ENCODE data around the gene RNF207.
"Not testable (repeated sequence)": the region's sequence is repeated elsewhere in the genome, so short reads cannot be mapped to it uniquely, and the experiment has no call there.

RNF207 gene

DNA sequence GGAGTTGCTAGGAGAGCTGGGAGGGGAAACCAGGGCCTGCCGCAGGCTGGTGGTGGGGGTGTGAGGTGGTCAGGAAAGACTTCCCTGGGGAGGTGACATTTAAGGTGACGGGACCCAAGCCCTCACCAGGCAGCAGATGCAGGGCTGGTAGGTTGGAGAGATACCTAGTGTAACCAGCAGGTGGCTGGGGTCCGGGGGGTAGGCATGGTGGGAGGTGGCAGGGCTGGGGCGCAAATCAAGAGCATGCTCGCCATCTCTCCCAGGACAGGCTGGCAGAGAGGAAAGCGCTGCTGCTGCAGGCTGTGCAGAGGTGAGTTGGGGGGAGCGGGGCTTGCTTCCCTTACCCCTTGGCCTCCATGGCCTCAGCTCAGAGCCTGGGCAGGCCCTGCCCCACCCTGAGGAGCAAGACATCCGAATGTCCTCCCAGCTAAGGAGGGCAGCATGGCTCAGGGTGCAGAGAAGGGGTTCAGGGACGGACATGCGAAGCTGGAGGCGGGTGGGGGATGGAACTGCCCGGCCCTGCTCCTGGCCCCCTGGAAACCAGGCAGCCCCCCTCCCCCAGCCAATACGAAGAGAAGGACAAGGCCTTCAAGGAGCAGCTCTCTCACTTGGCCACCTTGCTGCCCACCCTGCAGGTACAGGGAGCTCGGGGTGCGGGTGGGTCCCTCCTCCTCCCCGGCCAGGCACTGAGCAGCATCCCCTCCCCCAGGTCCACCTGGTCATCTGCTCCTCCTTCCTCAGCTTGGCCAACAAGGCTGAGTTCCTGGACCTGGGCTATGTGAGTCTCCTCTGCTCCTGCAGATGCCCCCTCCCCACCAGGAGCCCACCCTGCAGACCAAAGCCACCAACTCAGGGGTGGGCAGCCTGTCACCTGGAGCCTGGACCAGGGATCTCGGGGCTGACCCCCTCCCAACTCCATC is 4.0 kb downstream of the RNF207 start:
- no peak for DNase-seq (ENCODE audit: low read depth)
- peak overlapping the region; percentile 40 for H3K4me3 ChIP-seq (ENCODE audit: control insufficient read depth, low read depth, low read length)
- TF ChIP-seq CTCF (conservative IDR thresholded peaks at IDR 0.05; ENCODE audit: control insufficient read depth, insufficient read depth, low read depth, low read length), result peak; percentile 14

DNA sequence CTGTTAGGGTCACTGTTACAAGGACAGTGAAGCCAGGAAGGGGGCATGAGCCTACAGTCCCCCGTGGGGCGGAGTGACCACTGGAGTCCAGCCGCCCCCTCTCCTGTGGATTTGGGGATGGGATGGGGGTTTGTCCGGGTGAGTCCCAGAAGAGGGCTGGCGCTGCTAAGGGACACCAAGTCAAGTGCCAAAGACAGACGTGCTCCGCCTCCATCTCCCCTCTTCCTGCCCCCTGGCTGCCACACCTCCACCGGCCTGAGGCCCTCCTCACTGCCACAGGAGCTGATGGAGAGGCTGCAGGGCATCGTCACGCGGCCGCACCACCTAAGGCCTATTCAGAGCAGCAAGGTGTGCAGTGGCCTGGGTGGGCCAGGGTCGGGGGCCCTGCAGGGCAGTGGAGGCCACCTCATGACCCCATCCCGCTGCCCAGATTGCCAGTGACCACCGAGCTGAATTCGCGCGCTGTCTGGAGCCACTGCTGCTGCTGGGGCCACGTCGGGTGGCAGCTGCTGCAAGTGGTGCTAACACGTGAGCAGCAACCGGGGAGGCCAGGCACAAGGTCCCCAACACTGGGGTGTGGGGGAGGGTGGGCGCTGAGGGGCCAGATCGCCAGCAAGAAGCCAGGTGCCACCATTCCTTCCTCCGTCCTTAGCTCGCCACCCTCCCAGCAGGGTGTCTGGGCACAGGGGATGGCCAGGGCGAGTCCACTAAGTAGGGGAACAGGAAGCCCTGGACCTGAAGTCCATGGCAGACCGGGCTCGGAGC is 4.9 kb downstream of the RNF207 start:
- no peak for DNase-seq (ENCODE audit: low read depth)
- no peak overlapping the region for H3K4me3 ChIP-seq (ENCODE audit: control insufficient read depth, low read depth, low read length)
- TF ChIP-seq CTCF (conservative IDR thresholded peaks at IDR 0.05; ENCODE audit: control insufficient read depth, insufficient read depth, low read depth, low read length), result no peak

- DNase-seq (ENCODE audit: low read depth), result no peak
- no peak for TF ChIP-seq CTCF (conservative IDR thresholded peaks at IDR 0.05; ENCODE audit: control insufficient read depth, insufficient read depth, low read depth, low read length)
- H3K4me3 ChIP-seq (ENCODE audit: control insufficient read depth, low read depth, low read length), result no peak overlapping the region
Measured at GRCh38 chr1:6211731-6212130, 5.8 kb downstream of the RNF207 start.

DNA sequence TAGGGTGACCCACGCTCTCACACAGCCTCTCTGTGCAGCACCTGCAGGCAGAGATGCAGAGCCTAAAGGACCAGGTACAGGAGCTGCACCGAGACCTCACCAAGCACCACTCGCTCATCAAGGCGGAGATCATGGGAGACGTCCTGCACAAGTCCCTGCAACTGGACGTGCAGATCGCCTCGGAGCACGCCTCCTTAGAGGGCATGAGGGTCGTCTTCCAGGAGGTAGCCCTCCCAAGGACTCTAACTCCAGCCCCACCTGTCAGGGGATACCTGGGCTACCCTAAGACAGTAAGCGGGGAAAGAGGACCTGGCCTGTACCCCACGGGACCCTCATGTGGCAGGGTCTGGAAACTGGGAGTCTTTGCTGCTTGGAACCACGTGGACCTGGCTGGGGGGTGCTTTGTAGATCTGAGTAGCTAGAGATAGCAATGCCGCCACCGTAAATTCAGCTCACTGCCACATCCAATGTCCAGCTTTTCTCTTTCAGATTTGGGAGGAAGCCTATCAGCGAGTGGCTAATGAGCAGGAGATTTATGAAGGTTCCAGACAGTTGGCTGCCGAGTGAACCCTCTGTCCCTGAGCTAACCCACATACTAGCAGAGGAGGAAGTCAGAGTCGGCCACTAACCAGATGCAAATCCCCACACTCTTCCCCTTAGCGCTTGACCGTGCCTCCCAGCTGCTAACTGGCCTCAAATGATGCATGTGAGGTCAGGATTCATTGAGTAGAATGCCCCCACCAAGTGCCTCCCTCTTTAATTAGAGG is 6.5 kb downstream of the RNF207 start:
- no peak for DNase-seq (ENCODE audit: low read depth)
- TF ChIP-seq CTCF (conservative IDR thresholded peaks at IDR 0.05; ENCODE audit: control insufficient read depth, insufficient read depth, low read depth, low read length), result no peak
- no peak overlapping the region for H3K4me3 ChIP-seq (ENCODE audit: control insufficient read depth, low read depth, low read length)

DNA sequence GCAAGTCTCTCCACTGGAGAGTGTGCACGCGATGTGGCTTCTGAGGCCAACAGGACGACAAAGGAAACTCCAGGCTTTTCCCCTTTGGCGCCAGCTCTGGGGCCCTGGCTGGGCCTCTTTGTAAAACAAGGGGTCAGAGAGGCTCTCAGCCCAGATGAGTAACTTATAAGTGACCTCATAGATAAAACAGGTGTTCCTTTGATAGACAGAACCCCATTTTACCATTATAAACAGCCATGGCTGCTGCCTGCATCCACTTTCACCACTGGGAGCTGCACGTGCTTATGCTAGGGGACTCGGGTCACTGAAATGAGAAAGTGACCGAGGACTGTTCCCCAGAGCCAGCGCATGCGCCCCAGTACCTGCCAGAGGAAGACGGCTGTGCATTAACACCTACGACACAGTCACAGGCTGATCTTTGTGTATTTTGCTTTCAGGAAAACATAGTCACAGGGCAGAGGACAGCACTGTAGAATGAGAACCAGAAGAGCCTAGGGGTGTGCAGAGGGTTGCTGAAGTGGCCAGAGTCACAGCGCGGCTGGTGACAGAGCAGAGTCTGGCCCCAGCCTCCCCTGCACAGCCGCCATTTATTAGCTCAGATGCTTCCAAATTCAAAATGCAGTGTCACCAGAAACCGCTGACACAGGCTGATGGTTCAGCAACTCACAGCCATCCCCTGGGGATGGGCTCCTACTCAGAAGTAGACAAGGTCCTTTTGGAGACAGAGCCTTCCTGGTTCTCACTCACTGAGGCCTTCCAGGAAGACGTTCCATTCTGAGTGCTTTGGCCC is 12.7 kb downstream of the RNF207 start:
- no peak for DNase-seq (ENCODE audit: low read depth)
- no peak for TF ChIP-seq CTCF (conservative IDR thresholded peaks at IDR 0.05; ENCODE audit: control insufficient read depth, insufficient read depth, low read depth, low read length)
- no peak overlapping the region for H3K4me3 ChIP-seq (ENCODE audit: control insufficient read depth, low read depth, low read length)

- H3K4me3 ChIP-seq (ENCODE audit: control insufficient read depth, low read depth, low read length); DNase-seq (ENCODE audit: low read depth): not testable (repeated sequence)
Measured at GRCh38 chr1:6219641-6220040, 13.7 kb downstream of the RNF207 start.

Data from fibroblast of mammary gland (primary cell).